MM.1S (cell line): Measurements from ENCODE around the gene PRKCA.

Source experiments
- CTCF ChIP-seq: fragments of 300-600 bp; sonication (generic); IDR thresholded peaks from 2 replicates; pipeline ENCODE4 v1.5.1; 2016; ENCODE audit warnings: antibody characterized with exemption, low read length, mixed read lengths
- EZH2 ChIP-seq: fragments of 300-600 bp; sonication (generic); optimal IDR thresholded peaks from 2 replicates; pipeline ENCODE3; 2017; ENCODE audit warnings: low read depth, mild to moderate bottlenecking, antibody characterized with exemption, low read length, mixed read lengths

GRCh38 chr17:66783656-66784381 is 481.4 kb downstream of the PRKCA start:
- TF ChIP-seq CTCF (no peak), EZH2 (no peak)
